GM19395 (cell line): ENCODE results near the gene UBFD1.
"Not testable (repeated sequence)": the region's sequence is repeated elsewhere in the genome, so short reads cannot be mapped to it uniquely, and the experiment has no call there.

Experiments used
- ATAC-seq: cut with Tn5 transposase; IDR thresholded peaks from one replicate; pipeline ENCODE4 v1.9.1; 2021; ENCODE audit warnings: mild to moderate bottlenecking, moderate library complexity; ENCODE audit not compliant: unreplicated experiment

The UBFD1 gene, protein sequence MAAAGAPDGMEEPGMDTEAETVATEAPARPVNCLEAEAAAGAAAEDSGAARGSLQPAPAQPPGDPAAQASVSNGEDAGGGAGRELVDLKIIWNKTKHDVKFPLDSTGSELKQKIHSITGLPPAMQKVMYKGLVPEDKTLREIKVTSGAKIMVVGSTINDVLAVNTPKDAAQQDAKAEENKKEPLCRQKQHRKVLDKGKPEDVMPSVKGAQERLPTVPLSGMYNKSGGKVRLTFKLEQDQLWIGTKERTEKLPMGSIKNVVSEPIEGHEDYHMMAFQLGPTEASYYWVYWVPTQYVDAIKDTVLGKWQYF

DNA sequence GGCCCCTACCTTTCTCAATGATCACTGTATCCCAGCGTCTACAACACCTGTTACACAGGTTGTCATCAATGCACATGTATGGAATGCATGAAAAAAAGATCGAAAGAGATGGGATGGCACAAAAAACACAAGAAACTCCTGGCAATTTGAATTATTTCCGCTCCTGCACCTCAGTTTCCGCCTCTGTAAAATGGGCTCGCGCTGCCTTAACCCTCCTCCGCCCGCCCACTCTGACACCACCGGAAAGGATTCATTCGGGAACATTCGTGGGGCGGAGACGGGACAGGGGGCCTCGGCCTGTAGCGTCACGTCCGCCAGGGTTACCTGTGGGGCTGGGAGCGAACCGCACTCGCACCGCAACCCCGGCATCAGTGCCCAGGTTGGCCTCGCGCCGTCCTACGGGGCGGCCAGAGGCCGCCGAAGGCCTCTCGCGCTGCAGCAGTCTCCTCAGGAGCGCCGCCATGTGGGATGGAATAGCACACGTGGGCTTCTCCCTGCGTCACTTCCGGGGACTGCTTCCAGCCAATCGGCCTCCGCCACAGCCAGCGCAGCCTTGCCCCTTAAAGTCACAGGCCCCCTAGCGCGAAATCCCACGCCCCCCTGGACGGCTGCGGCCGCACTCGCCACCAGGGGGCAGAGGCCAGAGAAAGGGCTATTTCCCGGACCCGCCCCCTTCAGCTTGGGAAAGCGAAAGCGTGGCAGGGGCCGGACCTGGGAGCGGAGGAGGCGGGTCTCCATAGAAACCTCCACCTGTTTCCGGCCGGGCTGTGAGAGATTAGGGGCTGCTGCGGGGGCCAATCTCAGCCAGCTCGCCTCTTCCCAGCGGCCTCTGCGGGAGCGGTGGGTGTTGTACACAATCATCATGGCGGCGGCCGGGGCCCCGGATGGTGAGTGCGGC is at the start of gene UBFD1, which contains the start of gene EARS2:
Gene UBFD1, plus strand, starts transcription at position 847 of the 898 bp plus-strand sequence. Its CDS starts 16 bp downstream, at position 863.
Gene EARS2, minus strand, starts transcription at position 470 of the 898 bp plus-strand sequence. Its CDS starts 7 bp downstream, at position 463.
- ATAC-seq, result peak; percentile 93

DNA sequence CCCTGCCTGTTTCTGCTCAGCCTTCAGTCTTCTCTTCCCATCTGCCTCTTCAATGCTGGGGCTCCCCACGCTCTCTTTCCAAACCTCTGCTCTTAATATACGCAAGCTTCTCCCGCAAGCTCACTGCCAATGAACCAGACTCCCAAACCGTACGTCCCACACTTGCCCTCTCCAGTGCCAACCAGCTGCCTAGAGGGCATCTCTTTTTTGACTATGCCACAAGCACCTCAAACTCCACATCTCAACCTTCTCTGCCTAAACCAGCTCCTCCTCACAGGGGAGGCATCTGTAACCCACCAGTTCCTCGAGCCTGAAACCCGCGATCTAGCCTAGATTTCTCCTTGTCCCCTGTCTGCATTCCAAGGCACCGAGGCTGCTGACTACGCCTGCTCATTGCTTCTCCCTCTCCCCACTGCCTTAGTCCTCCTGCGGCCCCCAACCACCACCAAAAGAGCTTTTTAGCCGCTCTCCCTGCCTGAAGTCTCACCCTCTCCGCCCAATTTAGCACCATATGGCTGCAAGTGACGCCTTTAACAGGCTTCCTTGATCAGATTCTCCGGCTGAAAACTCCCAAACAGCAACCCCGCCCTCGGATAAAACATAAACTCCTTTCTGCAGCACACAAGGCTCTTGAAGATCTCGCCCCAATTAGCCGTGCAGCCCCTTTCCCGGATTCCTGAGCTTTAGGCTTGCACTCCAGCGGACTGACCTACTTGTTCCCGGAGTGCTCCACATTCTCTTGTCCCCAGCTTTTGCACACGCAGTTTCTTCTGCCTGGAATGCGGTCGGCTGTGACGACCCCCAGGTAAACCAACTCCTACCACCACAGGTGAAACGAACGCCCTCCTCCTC is 48.7 kb upstream of the UBFD1 start:
- ATAC-seq, result no peak

DNA sequence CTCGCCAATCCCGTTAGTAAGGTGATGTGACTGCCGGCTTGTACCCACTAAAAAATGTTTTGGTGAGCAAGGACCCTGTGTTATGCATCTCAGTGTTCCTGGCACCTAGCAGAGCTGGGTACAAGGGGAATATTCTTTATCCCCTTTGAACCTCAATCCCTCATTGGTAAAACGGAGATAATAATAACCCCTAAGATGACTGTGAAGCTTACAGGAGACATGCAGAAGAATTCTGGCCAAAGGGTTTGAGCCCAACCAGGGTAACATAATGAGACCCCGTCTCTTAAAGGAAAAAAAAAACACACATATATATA is 48.1 kb upstream of the UBFD1 start:
- ATAC-seq, result no peak

DNA sequence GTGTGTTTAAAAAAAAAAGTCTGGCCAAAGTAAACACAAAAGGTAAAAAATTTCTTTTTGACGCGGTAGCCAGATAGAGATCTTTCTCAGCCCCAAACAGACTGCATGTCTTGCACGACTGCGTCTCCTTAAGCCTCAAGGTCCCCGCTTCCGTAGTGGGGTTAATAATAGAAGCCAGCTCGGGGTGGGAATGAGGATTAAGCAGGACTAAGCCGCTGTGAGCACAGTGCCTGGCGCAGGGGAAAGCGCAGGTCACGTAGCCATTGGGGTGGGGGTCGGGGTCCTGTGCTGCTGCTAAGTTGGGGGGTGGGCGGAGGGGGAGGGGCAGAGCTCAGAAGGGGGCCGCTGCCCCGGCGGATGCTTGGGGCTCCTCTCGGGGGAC is 47.8 kb upstream of the UBFD1 start:
- peak; percentile 5 for ATAC-seq

DNA sequence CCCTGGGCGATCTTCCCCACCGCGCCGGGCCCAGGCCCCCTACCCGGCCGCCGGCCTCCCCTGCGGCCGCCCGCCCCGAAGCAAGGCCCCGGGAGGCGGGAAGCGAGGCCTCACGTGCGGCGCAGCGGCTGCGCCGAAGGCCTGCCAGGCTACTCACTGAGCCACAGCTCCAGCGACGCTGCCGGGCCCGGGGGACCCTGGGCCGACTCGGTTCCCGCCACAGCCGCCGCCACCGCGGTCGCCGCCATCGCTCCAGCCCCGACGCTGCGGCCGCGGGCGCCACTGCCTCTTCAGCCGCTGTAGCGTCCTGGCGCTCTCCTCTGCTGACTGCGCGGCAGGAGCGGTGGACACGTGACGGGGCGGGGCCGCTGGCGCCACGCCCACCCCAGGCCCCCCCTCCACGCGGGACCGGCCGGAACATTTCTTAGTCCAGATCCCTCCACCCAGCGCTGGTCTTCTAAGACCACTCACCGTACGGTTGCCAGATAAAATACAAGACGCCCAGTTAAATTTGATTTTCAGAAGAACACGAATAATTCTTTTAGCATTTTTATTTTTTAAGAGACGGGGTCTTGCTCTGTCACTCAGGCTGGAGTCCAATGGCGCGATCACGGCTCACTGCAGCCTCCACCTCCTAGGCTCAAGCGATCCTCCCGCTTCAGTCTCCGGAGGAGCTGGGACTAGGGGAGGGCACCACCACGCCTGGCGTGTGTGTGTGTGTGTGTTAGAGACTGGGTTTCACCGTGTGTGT is 47.2 kb upstream of the UBFD1 start, which contains the start of gene GGA2:
Gene GGA2, minus strand, starts transcription at position 331 of the 751 bp plus-strand sequence. Its CDS starts 83 bp downstream, at position 248.
- ATAC-seq, result peak; percentile 78

DNA sequence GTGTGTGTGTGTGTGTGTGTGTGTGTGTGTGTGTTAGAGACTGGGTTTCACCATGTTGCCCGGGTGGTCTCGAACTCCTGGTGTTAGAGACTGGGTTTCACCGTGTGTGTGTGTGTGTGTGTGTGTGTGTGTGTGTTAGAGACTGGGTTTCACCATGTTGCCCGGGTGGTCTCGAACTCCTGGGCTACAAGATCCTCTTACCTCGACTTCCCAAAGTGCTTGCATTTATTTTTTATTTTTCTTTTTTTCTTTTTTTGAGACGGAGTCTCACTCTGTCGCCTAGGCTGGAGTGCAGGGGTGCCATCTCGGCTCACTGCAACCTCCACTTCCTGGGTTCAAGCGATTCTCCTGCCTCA is 46.6 kb upstream of the UBFD1 start:
- not testable (repeated sequence) for ATAC-seq

DNA sequence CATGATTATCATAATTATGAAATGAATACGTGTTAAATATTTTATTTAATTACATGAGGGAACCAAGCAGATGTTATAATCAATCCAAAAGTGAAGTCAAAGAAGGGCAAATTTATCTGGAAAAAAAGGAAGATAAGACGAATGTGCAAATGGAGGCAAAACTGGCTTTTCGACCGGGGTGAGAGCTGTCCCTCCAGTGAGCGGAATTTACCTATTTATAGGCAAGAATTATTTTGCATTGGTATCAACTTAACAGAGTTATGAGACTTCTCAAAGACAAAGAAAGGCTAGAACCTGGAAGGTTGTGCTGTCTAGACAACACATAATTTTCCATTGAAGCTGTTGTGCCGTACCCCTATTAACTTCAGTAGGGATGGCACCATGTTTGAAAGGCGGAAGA is 45.8 kb upstream of the UBFD1 start:
- ATAC-seq, result no peak

DNA sequence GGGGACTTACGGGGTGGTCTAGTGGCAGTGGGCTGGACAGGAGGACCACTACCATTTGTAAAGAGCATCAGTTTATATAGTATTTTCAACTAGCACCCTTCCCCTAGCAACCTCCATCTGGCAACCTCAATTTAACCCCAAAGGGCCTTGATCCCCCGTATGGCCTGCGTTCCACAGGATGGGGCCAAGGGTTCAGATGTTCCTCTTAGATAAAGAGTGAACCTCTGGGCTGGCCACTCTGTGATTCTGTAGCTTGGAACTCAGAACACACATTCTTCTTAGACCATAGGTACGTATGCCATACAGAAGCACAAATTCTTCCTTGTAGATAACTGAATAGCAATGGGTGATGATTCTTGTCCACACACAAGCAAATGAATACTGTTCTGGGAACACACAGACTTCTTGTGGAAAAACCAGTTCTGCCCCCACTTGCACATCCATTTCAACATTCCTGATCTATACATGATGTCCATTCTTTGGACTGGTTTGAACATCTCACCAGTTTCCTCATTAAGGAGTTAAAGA is 45.3 kb upstream of the UBFD1 start:
- ATAC-seq, result no peak

DNA sequence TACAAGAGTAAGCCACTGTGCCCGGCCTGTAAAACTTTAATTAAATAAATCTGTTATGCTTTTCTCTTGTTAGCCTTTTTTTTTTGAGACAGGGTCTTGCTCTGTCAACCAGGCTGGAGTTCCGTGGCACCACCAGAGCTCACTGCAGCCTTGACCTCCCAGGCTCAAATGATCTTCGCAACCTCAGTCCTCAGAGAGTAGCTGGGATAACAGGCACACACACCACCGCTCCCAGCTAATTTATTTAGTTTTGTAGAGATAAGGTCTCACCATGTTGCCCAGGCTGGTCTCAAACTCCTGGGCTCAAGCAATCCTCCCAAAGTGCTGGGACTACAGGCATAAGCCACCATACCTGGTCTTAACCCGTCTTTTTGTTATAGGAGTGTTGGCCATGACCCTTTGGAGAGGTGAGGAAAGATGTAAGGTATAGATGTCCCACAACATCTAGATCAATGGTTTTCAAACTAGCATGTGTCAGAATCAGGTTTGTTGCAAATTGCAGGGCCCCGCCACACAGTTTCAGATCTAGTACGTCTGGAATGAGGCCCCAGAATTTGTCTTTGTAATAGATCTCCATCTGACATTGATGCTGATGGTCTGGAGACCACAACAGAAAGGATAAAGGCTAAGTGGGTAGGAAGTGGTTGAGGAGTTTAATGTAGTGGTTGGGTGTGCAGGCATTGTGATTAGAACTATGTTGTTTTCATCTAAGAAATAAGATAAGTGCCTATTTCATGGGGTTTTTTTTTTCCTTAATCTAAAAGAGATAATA is 43.0 kb upstream of the UBFD1 start:
- ATAC-seq, result no peak

DNA sequence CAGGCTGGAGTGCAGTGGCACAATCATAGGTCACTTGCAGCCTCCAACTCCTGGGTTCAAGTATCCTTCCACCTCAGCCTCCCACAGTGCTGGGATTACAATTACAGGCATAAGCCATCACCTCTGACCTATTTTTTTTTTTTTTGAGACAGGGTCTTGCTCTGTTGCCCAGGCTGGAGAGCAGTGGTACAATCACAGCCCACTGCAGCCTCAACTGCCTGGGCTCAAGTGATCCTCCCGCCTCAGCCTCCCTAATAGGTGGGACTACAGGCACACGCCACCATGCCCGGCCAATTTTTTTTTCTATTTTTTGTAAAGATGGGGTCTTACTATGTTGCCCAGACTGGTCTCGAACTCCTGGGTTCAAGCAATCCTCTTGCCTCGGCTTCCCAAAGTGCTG is 41.6 kb upstream of the UBFD1 start:
- no peak for ATAC-seq

DNA sequence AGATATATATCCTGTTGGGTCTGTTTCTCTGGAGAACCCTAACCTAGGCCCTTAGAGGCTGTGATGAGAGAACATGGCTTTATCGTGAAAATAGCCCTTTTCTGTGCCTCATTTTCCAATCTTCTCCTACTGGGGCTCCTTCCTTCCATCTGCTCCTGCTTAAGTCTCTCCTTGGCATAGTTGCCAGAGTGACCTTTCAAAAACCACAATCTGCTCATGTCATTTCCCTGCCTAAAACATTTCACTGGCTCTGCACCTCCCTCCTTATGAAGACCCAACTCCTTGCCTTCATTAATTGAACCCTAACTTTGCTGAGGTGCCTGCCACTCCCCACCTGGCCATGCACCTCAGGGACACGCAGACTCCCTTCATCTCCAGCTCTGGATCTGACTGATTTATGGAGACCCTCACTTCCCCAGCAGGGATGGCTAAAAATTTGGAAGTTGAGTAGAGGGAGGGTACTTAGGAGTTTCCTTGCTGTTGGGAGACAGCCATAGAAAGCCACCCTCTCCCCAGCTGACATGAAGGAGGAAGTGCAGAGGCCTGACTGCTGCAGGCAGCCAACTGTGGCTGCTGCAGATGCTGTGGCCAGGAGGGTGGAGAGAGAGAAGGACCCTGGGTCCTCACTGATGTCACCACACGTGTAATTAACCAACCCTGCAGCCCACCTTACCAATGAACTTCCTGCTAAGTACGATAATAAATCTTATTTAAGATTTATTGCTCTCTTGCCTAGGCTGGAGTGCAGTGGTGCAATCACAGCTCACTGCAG is 41.0 kb upstream of the UBFD1 start:
- no peak for ATAC-seq

DNA sequence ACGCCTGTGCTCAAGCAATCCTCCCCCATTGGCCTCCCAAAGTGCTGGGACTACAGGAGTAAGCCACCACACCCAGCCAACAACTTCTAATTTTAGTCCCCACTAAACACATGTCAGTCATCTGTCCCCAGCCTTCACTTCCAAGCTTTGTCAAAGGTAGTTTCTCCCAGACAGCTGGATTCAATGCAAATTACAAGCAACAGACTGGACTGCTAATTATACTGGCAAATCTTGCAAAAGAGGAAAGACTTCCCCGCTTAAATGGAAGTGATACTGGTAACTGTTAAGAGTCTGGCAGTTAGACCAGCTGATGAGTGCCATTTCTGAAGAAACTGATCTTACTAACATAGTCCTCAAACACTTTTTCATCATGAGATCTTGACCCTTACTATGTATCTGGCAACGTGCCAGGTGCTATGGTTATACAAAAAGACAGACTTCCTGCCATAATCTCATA is 39.1 kb upstream of the UBFD1 start:
- ATAC-seq, result peak; percentile 77

DNA sequence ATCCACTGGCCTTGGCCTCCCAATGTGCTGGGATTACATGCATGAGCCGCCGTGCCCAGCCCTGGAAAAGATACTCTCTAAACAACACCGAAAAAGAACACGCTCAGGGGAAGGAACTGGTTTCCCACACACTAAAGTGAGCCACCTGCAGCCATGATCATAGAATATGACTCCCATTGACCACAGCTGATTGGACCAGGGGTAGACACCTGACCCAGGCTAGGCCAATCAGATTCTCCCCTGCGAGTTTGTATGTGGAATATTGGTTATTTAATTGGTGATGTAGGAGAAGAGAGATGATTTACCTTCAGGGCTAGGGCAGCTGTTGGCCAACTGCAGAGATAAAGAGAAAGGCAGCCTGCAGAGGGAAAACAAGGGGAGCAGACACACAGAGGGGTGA is 38.2 kb upstream of the UBFD1 start:
- no peak for ATAC-seq

DNA sequence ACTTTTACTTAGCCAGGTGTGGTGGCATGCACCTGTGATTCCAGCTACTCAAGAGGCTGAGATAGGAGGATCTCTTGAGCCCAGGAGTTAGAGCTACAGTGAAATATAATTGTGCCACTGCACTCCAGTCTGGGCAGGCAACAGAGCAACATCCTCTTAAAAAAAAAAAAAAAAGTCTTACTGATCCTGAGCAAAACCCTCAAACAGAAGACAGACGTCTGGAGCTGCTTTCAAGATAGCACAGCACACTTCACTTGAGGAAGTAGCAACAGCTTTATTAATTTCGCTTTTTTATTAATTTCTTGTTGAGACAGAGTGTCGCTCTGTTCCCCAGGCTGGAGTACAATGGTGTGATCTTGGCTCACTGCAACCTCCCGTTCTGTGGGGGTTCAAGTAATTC is 37.0 kb upstream of the UBFD1 start:
- ATAC-seq, result no peak

DNA sequence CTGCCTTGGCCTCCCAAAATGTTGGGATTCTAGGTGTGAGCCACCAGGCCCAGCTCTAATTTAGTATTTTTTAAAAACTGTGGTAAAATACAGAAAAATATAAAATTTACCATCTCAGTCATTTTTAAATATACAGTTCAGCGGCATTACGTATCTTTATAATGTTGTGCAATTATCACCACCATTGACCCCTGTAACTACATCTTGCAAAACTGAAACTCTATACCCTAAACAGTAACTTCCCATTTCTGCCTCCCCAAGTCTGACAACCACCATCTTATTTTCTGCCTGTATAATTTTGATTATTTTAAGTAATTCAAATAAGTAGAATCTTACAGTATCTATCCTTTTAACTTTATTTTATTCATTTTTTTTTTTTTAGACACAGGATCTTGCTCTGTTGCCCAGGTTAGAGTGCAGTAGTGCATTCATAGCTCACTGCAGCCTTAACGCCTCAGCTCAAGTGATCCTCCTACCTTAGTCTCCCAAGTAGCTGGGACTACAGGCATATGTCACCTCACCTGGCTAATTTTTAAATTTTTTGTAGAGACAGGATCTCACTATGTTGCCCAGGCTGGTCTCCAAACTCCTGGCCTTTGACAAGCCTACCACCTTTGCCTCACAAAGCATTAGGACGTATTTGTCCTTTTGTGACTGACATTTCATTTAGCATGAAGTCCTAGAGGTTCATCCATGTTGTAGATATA is 36.3 kb upstream of the UBFD1 start:
- no peak for ATAC-seq

DNA sequence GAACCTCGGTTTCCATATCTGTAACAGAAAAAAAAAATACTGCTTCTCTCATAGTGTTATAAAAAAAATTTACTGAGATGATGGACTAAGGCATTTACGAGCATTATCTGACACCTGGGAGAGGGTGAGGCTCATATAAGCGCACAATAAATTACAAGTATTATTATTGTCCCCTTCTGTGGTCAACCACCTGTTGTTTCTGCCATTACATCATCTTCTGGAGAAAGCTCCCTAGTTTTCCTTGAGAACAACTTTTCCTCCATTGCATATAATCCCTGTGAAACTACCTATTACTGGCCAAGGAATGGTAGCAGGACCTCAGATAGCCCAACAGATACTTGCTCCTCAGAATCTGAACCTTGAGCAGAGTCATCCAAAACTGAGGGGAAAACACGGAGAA is 35.6 kb upstream of the UBFD1 start:
- ATAC-seq, result no peak

DNA sequence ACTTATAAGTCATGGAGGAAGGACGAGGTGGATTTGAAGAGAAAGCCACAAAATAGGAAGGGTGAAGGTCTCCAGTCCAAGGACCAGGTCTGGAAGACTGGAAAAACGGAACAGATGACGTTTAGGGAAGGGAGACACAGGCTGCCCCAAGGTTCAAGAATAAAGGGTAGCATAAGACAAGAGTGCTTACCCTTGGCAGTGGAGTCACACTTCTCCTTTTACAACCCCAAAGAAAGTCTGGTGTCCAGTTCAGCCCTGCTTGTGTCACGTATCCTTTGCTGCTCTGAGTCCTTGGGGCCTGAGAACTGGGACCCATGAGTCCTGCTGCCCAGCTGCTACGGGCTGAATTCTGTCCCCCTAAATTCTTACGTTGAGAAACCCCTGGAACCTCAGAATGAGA is 34.2 kb upstream of the UBFD1 start:
- no peak for ATAC-seq

DNA sequence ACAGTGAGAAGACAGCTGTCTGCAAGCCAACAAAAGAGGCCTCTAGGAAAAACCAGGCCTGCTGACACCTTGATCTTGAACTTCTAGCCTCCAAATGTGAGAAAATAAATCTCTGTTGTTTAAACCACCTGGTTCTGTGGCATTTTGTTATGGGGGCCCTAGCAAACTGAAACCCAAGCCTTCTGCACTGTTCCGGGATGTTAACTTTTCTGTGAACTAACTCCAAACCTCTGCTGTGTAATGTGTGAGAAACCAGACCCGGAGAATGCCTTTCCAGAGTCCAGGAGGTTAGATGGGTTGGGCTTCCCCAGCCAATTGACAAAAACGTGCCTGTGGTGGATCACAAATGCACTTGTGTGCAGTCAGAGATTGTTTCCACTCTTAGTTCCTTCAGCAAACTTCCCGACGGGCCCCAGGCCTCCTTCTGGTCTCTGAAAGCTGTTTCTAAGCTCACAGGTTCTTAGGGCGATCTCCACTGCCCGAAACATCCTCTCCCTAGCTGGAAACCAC is 33.6 kb upstream of the UBFD1 start:
- ATAC-seq, result no peak
